CD4-positive, alpha-beta T cell treated with Interleukin-6 at 100 ng/mL for 8 hours (primary cell): Measurements from ENCODE around the gene CRAT.
A peak's percentile ranks its signal among the peaks of the same experiment; 100 is the strongest.

Experiments
- DNase-seq: peaks from one replicate; pipeline ENCODE4 v3.0.0-alpha.2; 2020; ENCODE audit warnings: mixed read lengths, low spot score

The CRAT gene

DNA sequence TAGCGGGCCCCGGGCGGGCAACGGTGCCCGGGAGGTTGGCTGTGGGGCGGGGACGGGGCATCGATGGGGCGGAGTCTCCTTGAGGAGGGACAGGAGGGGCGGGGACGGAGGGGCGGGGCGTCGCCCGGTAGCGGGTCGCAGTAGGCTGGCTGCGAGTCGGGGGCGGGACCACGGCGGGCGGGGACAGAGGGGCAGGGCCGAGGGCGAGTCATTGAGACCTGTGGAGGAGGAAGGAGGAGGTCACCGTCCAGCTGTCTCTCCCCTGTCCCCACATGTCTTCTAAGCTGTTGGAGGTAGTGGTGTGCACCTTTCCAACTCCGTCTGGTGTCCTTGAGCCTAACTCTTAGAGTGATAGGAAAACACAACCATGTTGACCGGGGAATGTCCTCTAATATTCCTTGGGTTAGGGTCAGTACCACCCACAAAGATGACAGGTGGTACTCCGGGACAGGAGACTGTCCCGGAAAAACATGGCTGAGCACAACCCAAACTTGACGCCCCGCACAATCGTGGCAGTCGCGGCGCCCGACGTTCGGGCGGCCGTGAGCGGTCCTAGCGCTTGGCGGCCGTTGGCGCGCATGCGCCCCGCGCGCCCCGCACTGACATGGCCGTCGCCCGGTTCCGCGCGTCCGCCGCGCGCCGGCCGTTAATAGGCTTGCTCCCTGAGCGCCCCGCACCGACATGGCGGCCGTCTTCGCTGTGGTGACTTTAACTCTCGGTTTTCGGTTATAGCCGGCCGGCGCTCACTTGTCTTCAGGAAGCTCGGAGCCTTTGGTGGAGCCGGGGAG is at the start of gene CRAT, which contains the start of gene PTPA:
TSS of gene CRAT (minus strand) at position 54 of the 788 bp plus-strand sequence. CDS start 284 bp downstream, outside the sequence.
TSS of gene PTPA (plus strand) at position 676 of the 788 bp plus-strand sequence. CDS start 186 bp downstream, outside the sequence.
- DNase-seq, result peak; percentile 97

- no peak for DNase-seq
Observed at GRCh38 chr9:129156163-129156562, 45.6 kb upstream of the CRAT start.

DNA sequence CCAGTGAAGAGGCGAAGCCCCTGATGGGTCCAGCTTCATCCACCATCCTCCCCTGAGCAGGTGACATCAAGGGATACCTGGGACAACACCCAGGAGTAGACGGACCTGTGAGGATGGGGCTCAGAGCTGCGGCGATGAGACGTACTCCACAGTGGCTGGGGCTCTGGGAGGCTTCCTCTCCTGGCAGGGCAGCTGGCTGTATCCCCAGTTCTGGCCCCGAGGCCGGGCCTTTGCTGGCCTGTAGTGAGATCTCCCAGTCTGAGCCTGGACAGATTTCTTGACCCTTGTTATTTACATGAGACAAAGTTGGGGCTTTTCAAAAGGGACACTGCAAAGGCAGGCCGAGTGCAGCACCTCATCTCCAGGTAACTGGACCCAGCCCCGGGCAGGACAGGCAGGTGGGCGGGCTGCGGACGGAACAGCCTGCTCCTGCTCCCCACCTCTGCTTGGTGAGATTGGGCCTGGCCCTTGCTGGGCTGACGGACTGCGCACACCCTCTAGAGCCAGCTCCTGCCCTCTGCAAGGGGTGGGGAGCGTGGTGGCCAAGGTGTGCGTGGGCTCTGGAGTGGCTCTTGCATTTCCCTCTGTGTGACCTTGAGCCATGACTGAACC is 44.4 kb upstream of the CRAT start:
- DNase-seq, result no peak

DNA sequence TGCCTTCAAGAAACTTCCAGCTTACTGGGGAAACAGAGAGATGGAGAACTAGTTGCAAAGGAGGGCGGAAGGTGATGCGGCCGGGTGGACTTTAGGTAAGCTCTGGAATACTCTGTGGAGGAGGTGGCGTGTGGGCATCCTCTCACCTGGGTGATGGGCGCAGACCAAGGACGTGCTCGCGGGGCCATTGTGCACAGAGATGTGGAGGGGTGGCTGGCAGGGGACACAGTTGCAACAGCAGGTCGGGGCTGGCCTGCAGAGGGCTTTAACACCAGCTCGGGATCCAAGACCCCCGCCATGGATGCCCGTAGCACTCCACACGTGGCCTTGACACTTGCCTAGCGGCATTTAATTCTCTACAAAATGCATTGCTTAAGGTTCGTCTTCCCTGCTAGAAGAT is 40.9 kb upstream of the CRAT start:
- no peak for DNase-seq

DNA sequence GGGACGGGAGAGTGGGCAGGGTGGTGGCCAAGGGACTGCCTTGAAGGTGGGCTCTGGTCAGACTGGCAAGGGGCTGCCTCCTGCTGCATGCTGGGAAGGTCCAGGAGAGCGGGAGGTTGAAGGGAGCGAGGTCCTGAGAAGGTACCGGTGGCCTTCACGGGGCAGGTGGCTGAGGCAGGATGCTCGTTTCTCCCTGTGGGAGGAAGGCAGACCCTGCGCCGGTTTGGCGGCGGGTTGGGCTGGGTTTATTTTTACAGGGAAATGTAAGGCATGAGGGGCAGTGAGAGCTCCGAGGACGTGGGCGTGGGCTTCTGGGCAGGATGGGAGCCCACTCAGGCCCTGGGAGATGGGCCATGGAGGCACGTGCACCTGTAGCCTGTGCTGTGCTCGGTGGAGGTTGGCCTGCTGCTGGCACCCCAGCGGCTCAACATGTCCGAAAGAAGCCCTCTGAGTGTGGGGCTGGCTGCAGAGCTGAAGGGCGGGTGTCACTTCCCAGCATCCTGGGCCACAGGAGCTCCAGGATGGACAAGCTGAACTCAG is 40.1 kb upstream of the CRAT start:
- no peak for DNase-seq

GRCh38 chr9:129150122-129150521 is 39.5 kb upstream of the CRAT start:
- DNase-seq, result no peak

- DNase-seq, result no peak
Observed at GRCh38 chr9:129149442-129149841, 38.8 kb upstream of the CRAT start.

DNA sequence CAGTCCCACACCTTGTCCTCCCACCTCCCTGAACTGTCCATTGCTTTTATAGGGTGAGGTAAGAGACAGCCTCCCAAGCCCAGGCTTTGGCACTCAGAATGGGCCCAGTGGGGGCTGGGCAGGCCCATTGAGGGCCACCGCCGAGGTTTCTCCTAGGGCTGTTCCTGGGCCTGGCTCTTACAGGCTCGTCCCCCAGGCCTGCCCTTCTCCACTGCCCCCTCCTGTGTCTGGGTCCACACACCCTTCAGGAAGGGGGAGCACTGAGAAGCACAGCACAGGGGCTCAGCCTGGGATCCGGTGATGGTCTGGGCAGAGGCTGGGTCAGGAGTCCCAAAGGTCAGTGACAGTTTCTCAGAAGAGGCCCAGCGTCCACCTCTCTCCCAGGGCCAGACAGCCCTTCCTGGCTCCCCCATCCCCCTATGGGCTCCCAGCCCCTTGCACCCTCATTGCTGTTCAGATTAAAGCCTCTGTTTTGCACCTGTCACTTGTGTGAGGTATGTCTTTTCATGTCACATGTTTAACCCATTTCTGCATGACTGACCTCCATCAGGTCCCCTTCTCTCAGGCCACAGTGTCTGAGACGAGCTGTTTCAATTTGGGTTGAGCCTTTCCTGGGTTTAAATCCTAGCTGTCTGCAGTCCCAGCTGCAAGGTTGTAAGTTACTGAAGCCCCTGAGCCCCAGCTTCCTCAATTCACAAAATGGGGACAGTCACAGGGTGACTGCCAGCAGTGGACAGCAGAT is 38.0 kb upstream of the CRAT start:
- no peak for DNase-seq

- DNase-seq, result no peak
Observed at GRCh38 chr9:129146441-129146941, 35.9 kb upstream of the CRAT start.

- no peak for DNase-seq
Observed at GRCh38 chr9:129145841-129146292, 35.3 kb upstream of the CRAT start.

GRCh38 chr9:129145316-129145715 is 34.7 kb upstream of the CRAT start:
- DNase-seq, result no peak

- DNase-seq, result peak; percentile 73
Observed at GRCh38 chr9:129143031-129143927, 32.7 kb upstream of the CRAT start.

- no peak for DNase-seq
Observed at GRCh38 chr9:129142138-129142935, 31.7 kb upstream of the CRAT start.

DNA sequence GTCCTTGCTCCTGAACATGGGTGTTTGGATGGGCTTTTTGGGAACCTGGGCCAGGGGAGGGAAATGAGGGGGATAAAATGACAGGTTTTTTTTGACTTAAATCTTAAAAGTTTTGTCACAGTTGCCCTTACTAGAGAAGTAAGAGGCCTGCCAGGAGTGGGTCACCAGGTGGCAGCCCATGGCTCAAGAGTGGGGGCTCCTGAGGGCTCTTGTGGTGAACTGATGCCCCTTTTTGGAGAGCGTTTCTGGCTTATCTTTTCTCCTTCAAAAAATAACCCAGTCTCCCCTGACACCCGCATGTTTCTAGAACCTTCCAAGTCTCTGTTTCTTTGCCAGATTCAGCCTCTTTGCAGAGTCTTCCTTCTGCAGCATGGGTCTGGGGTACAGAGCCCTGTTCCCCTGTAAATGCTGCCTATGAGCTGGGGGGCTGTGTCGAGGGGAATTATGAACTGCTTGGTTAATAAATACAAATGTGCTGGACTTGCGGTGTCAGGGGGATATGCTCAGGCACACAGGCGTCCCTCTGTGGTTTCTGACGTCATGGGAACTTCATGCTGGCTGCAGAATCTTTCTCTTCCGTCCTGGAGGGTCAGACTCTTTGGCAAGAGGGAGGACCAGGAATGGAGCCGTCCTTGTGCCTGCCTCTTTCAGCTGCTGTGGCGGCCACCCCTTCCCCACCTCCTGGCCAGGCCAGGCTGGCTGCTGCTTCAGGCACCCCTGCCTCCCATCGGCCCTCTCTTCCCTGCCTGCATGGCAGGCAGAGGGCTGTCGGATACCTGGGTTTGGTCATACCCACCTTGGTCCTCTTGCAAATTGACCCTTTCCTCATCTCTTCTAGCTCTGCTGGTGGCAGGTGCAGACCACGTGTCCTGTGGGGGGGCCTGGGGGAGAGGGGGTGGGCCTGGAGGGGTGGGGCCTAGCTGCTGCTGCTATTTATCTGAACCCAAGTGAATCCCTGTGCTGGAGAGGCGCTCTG is 30.8 kb upstream of the CRAT start:
- DNase-seq, result no peak

- no peak for DNase-seq
Observed at GRCh38 chr9:129140397-129141065, 29.9 kb upstream of the CRAT start.

- DNase-seq, result peak; percentile 90
Observed at GRCh38 chr9:129139993-129140396, 29.4 kb upstream of the CRAT start.

- DNase-seq, result peak; percentile 83
Observed at GRCh38 chr9:129139233-129139992, 28.8 kb upstream of the CRAT start.
